Measurements from ENCODE around the gene ZFAND3.

ZFAND3 gene

GRCh38 chr6:37903351-37904340, 84.1 kb downstream of the ZFAND3 start:
- TF ChIP-seq ZFX (IDR thresholded peaks at IDR 0.05; ENCODE audit: borderline replicate concordance) (no peak), CTCF (IDR thresholded peaks at IDR 0.05) (no peak)
- H3K27ac ChIP-seq: no peak overlapping the region

GRCh38 chr6:37904590-37904989, 85.1 kb downstream of the ZFAND3 start:
- no peak for TF ChIP-seq ZFX (IDR thresholded peaks at IDR 0.05; ENCODE audit: borderline replicate concordance)
- TF ChIP-seq CTCF (IDR thresholded peaks at IDR 0.05): no peak
- no peak overlapping the region for H3K27ac ChIP-seq

GRCh38 chr6:37906121-37906520, 86.6 kb downstream of the ZFAND3 start:
- no peak for TF ChIP-seq ZFX (IDR thresholded peaks at IDR 0.05; ENCODE audit: borderline replicate concordance)
- no peak for TF ChIP-seq CTCF (IDR thresholded peaks at IDR 0.05)
- H3K27ac ChIP-seq: no peak overlapping the region

- H3K27ac ChIP-seq: no peak overlapping the region
- no peak for TF ChIP-seq ZFX (IDR thresholded peaks at IDR 0.05; ENCODE audit: borderline replicate concordance)
- TF ChIP-seq CTCF (IDR thresholded peaks at IDR 0.05): no peak
Observed at GRCh38 chr6:37910998-37911397, 91.5 kb downstream of the ZFAND3 start.

GRCh38 chr6:37913210-37913609, 93.7 kb downstream of the ZFAND3 start:
- H3K27ac ChIP-seq: no peak overlapping the region
- TF ChIP-seq ZFX (IDR thresholded peaks at IDR 0.05; ENCODE audit: borderline replicate concordance) (no peak), CTCF (IDR thresholded peaks at IDR 0.05) (no peak)

- no peak overlapping the region for H3K27ac ChIP-seq
- TF ChIP-seq CTCF (IDR thresholded peaks at IDR 0.05) (no peak), ZFX (IDR thresholded peaks at IDR 0.05; ENCODE audit: borderline replicate concordance) (no peak)
Observed at GRCh38 chr6:37915463-37915862, 95.9 kb downstream of the ZFAND3 start.

- H3K27ac ChIP-seq: no peak overlapping the region
- TF ChIP-seq CTCF (IDR thresholded peaks at IDR 0.05) (no peak), ZFX (IDR thresholded peaks at IDR 0.05; ENCODE audit: borderline replicate concordance) (no peak)
Observed at GRCh38 chr6:37916149-37916548, 96.6 kb downstream of the ZFAND3 start.
